H1 (cell line): Measurements from ENCODE around the gene EGLN3. TPM values are rescaled to one million over a fixed set of nuclear protein-coding genes. Genes with fewer than 3 reads are reported as not detected.

Experiments used
- CTCF ChIA-PET: fragments of 300-600 bp; sonication (Branson Sonifier 250); formaldehyde crosslinking; loops from one replicate; lab custom pipeline; 2021; ENCODE audit not compliant: partially characterized antibody; lab: Charles Lee
- POLR2A ChIA-PET: fragments of 300-600 bp; sonication (Branson Sonifier 250); formaldehyde crosslinking; loops from one replicate; lab custom pipeline; 2021; ENCODE audit warnings: inconsistent platforms; ENCODE audit not compliant: partially characterized antibody; lab: Charles Lee
- DNase-seq, 2 experiments: peaks; one replicate each; pipeline versions ENCODE4 v3.0.0 to v3.0.0-alpha.2; 2010 to 2022; ENCODE audit warnings: low spot score in 2 of 2, low read depth in 1 of 2, mixed read lengths in 1 of 2
- FAIRE-seq: peaks from 2 replicates; lab custom pipeline; 2011; peaks lifted over from hg19 to GRCh38; lab: Jason Lieb, UNC
- H2AFZ ChIP-seq: 2 replicates; pipeline ENCODE4 v1.8.1; 2012; ENCODE audit warnings: low read length, inconsistent platforms
- H2AK5ac ChIP-seq: 2 replicates; pipeline ENCODE4 v1.6.1; 2013; ENCODE audit warnings: low read depth, low read length
- H2BK120ac ChIP-seq: replicated peaks from 2 replicates; pipeline ENCODE3; 2013; ENCODE audit warnings: low read depth, low read length, inconsistent platforms
- H2BK12ac ChIP-seq: 2 replicates; pipeline ENCODE4 v1.6.1; 2013; ENCODE audit warnings: low read depth, low read length
- H2BK15ac ChIP-seq: 2 replicates; pipeline ENCODE4 v1.6.1; 2013; ENCODE audit warnings: low read length
- H2BK20ac ChIP-seq: 2 replicates; pipeline ENCODE4 v1.6.1; 2013; ENCODE audit warnings: low read length
- H2BK5ac ChIP-seq: 2 replicates; pipeline ENCODE4 v1.6.1; 2013; ENCODE audit warnings: low read depth, low read length
- H3K14ac ChIP-seq: 2 replicates; pipeline ENCODE4 v1.6.1; 2013; ENCODE audit warnings: inconsistent platforms; ENCODE audit not compliant: insufficient read length
- H3K18ac ChIP-seq: 2 replicates; pipeline ENCODE4 v1.6.1; 2013; ENCODE audit warnings: low read length; ENCODE audit errors: extremely low read depth
- H3K23ac ChIP-seq: 2 replicates; pipeline ENCODE4 v1.6.1; 2013; ENCODE audit warnings: inconsistent platforms; ENCODE audit not compliant: insufficient read length
- H3K23me2 ChIP-seq: 2 replicates; pipeline ENCODE4 v1.6.1; 2013; ENCODE audit warnings: low read depth, low read length
- H3K27ac ChIP-seq: 2 replicates; pipeline ENCODE4 v1.6.1; 2011; ENCODE audit warnings: low read depth, low read length, inconsistent platforms
- H3K27me3 ChIP-seq, 4 experiments: replicated peaks in 1 of 4; 1 replicate in 1 of 4; 2 replicates in 3 of 4; pipeline versions ENCODE4 v1.6.1 to v1.8.1; 2011 to 2013; ENCODE audit warnings: low read length in 3 of 4, mild to moderate bottlenecking in 3 of 4, inconsistent platforms in 2 of 4, mixed read lengths in 2 of 4, moderate library complexity in 1 of 4; ENCODE audit not compliant: control insufficient read depth in 3 of 4, insufficient read depth in 3 of 4; ENCODE audit errors: extremely low read depth in 1 of 4
- H3K36me3 ChIP-seq, 4 experiments: 2 replicates each; pipeline versions ENCODE4 v1.6.1 to v1.8.1; 2011 to 2013; ENCODE audit warnings: mild to moderate bottlenecking in 4 of 4, low read length in 3 of 4, moderate library complexity in 2 of 4, control low read depth in 1 of 4, inconsistent platforms in 1 of 4; ENCODE audit not compliant: insufficient read depth in 4 of 4, control insufficient read depth in 2 of 4
- H3K4ac ChIP-seq: replicated peaks from 2 replicates; pipeline ENCODE3; 2013; ENCODE audit warnings: low read length, low read depth, mixed read lengths, inconsistent platforms; ENCODE audit not compliant: insufficient read length
- H3K4me1 ChIP-seq, 4 experiments: replicated peaks in 1 of 4; 1 replicate in 1 of 4; 2 replicates in 3 of 4; pipeline versions ENCODE4 v1.6.1 to v1.8.1; 2011 to 2013; ENCODE audit warnings: low read length in 3 of 4, inconsistent platforms in 2 of 4, mixed read lengths in 1 of 4; ENCODE audit not compliant: insufficient read depth in 4 of 4, control insufficient read depth in 3 of 4
- H3K4me2 ChIP-seq, 2 experiments: 2 replicates each; pipeline versions ENCODE4 v1.6.1 to v1.8.1; 2011 to 2013; ENCODE audit warnings: low read depth in 2 of 2, low read length in 2 of 2, control low read depth in 1 of 2, inconsistent platforms in 1 of 2, mild to moderate bottlenecking in 1 of 2; ENCODE audit not compliant: insufficient read depth in 1 of 2
- H3K4me3 ChIP-seq, 4 experiments: fragments of 200-600, 300-600 bp in 1 of 4; sonication (generic), shearing (Covaris generic), sonication (Bioruptor Twin) in 1 of 4; 2 replicates each; pipeline versions ENCODE4 v1.5.1 to v1.8.1; 2011 to 2016; ENCODE audit warnings: low read length in 4 of 4, low read depth in 3 of 4, control low read depth in 2 of 4, inconsistent platforms in 2 of 4, mild to moderate bottlenecking in 2 of 4, mixed read lengths in 1 of 4, moderate library complexity in 1 of 4; ENCODE audit not compliant: insufficient read depth in 2 of 4; ENCODE audit errors: extremely low read depth in 1 of 4
- H3K56ac ChIP-seq: replicated peaks from 2 replicates; pipeline ENCODE3; 2013; ENCODE audit warnings: low read depth, mild to moderate bottlenecking, mixed read lengths, low read length, inconsistent platforms; ENCODE audit not compliant: insufficient read length
- H3K79me1 ChIP-seq: 2 replicates; pipeline ENCODE4 v1.6.1; 2013; ENCODE audit warnings: low read depth, low read length, control low read depth
- H3K79me2 ChIP-seq, 2 experiments: 2 replicates each; pipeline versions ENCODE4 v1.6.1 to v1.8.1; 2012 to 2013; ENCODE audit warnings: low read length in 2 of 2, mild to moderate bottlenecking in 2 of 2, inconsistent platforms in 1 of 2; ENCODE audit not compliant: insufficient read depth in 2 of 2, control insufficient read depth in 1 of 2
- H3K9ac ChIP-seq, 4 experiments: replicated peaks in 1 of 4; 1 replicate in 1 of 4; 2 replicates in 3 of 4; pipeline versions ENCODE4 v1.6.1 to v1.8.1; 2011 to 2013; ENCODE audit warnings: low read depth in 3 of 4, low read length in 3 of 4, control low read depth in 2 of 4, mild to moderate bottlenecking in 2 of 4, moderate library complexity in 2 of 4, inconsistent platforms in 1 of 4; ENCODE audit errors: extremely low read depth in 1 of 4
- H3K9me3 ChIP-seq, 2 experiments: 2 replicates each; pipeline versions ENCODE4 v1.6.1 to v1.8.1; 2012 to 2013; ENCODE audit warnings: mild to moderate bottlenecking in 2 of 2, moderate library complexity in 2 of 2, control low read depth in 1 of 2, inconsistent platforms in 1 of 2, low read depth in 1 of 2, low read length in 1 of 2, mixed read lengths in 1 of 2; ENCODE audit not compliant: insufficient read depth in 2 of 2
- H4K20me1 ChIP-seq, 2 experiments: replicated peaks in 1 of 2; 2 replicates each; pipeline versions ENCODE3 to v1.8.1; 2011 to 2013; ENCODE audit warnings: inconsistent platforms in 2 of 2, low read length in 2 of 2, mild to moderate bottlenecking in 1 of 2; ENCODE audit not compliant: insufficient read depth in 2 of 2, control insufficient read depth in 1 of 2
- H4K5ac ChIP-seq: 2 replicates; pipeline ENCODE4 v1.6.1; 2013; ENCODE audit warnings: low read length, low read depth, mixed read lengths, inconsistent platforms; ENCODE audit not compliant: insufficient read length
- H4K8ac ChIP-seq: 2 replicates; pipeline ENCODE4 v1.8.0; 2013; ENCODE audit warnings: mild to moderate bottlenecking, moderate library complexity, low read length, inconsistent platforms; ENCODE audit not compliant: insufficient read depth; ENCODE audit errors: extremely low read depth
- H4K91ac ChIP-seq: replicated peaks from 2 replicates; pipeline ENCODE3; 2013; ENCODE audit warnings: low read length, mixed read lengths, inconsistent platforms; ENCODE audit not compliant: insufficient read length
- CTBP2 ChIP-seq: IDR thresholded peaks from 2 replicates; pipeline ENCODE4 v1.7.0; 2011; ENCODE audit warnings: borderline replicate concordance, mild to moderate bottlenecking, moderate library complexity, mixed read lengths, low read length; ENCODE audit not compliant: insufficient read depth, insufficient read length
- WGBS, 2 experiments: shearing (Covaris generic) in 1 of 2; methylation state at CpG; one replicate each; pipeline versions ENCODE4 v1.1.6 to v1.1.7; 2013 to 2015; ENCODE audit warnings: low lambda C conversion rate in 2 of 2, mixed read lengths in 2 of 2, inconsistent platforms in 1 of 2, low coverage in 1 of 2, missing lambda C conversion rate in 1 of 2; ENCODE audit not compliant: insufficient replicate concordance in 2 of 2, insufficient coverage in 1 of 2, insufficient read length in 1 of 2; ENCODE audit errors: extremely low coverage in 1 of 2, missing lambda C conversion rate in 1 of 2; 5-methylcytosine and 5-hydroxymethylcytosine counted together
- polyA plus RNA-seq, 7 experiments: library from polyadenylated mRNA; depleted of rRNA in 3 of 7; stranded (reverse) in 5 of 7; unstranded in 2 of 7; fragments of >200 nt in 5 of 7; fragments of 200-250 nt in 2 of 7; gene quantifications; 1 replicate in 5 of 7; 2 replicates in 1 of 7; 4 replicates in 1 of 7; pipeline versions ENCODE4 v1.2.1 to v1.2.3, GENCODE V29; 2011 to 2013; ENCODE audit warnings: missing spikeins in 2 of 7, mixed read lengths in 2 of 7
- total RNA-seq: library from RNA; stranded (reverse); fragmentation: NEBNext Ultra II Directional; extraction: Animal tissue kit (Norgen Biotek cat#: 25700); gene quantifications from 2 replicates; pipeline ENCODE4 v1.2.1, GENCODE V29; 2021
- TF ChIP-seq, protein P1 (sequence below), 3 experiments: IDR thresholded peaks; 1 replicate in 2 of 3; 2 replicates in 1 of 3; pipeline versions ENCODE4 v1.5.1 to v1.6.1; 2011; ENCODE audit warnings: low read length in 3 of 3, mild to moderate bottlenecking in 3 of 3, inconsistent platforms in 2 of 3, low read depth in 1 of 3, moderate library complexity in 1 of 3; ENCODE audit not compliant: insufficient read depth in 1 of 3; ENCODE audit errors: control extremely low read depth in 1 of 3

EGLN3 gene
- total and polyA plus RNA-seq, 2 of the 8 experiments (the other 6 are each of a cell fraction or from before 2014, with no cell fraction given): 10.6 to 27.3 TPM

DNA sequence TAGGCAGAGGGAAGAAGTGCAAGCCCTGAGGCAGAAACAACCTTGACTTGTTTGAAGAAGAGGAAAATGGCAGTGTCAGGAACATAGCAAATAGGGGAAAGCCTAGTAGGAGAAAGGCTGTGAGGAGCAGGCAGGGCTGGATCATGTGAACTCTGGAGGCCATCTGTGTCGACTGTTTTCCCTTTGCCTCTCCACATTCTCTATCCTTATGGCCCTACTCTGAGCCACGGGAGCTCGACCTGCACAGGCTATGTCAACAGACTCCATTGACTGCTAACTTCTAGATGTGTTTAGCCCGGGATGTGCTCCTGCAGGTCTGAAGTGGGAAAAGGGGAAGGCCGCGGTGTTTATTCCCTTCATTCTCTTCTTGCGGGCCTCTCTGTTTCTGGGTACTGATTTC lies 35.2 kb downstream of the EGLN3 start:
- DNase-seq (no peak), FAIRE-seq (no peak)
- Histone ChIP-seq H4K20me1 (no peaks in the 10 kb centered on the region), H3K23ac (no peak overlapping the region), H3K79me2 (no peaks in the 10 kb centered on the region), H3K23me2 (no peaks in the 10 kb centered on the region), H3K27me3 (no peaks in the 10 kb centered on the region), H4K8ac (no peak overlapping the region), H3K56ac (no peak overlapping the region), H2BK20ac (no peak overlapping the region), H3K79me1 (no peaks in the 10 kb centered on the region), H4K5ac (no peak overlapping the region), H2AK5ac (no peak overlapping the region), H3K14ac (no peak overlapping the region), H3K18ac (no peak overlapping the region), H2BK15ac (no peak overlapping the region), H2AFZ (no peak overlapping the region), H3K4me2 (no peak overlapping the region), H3K27ac (no peak overlapping the region), H2BK120ac (no peak overlapping the region), H3K9ac (no peak overlapping the region), H2BK12ac (no peak overlapping the region), H3K9me3 (no peaks in the 10 kb centered on the region), H3K36me3 (no peaks in the 10 kb centered on the region; a peak in 1 of 8 replicates), H3K4me1 (peaks cover 0 to 4% (median 2%) of the 10 kb centered on the region in 4 experiments; a peak in 4 of 7 replicates), H3K4ac (no peak overlapping the region), H2BK5ac (no peak overlapping the region), H4K91ac (no peak overlapping the region), H3K4me3 (no peak overlapping the region)
- 92% methylated on average over 7 of the region's 7 CpGs; no CpG with 5 or more reads in 1 of the 2 experiments for WGBS, 2 experiments
- POLR2A ChIA-PET: interaction anchor here (0.6 kb wide), 1 partner anchor 1803 kb away, joined by 4 read pairs; no protein-coding TSS in a partner anchor
- CTCF ChIA-PET: interaction anchor here (1.3 to 1.7 kb wide), 2 partner anchors 17 to 19 kb away, joined by 3 to 4 read pairs; no protein-coding TSS in a partner anchor
- TF ChIP-seq, protein P1, sequence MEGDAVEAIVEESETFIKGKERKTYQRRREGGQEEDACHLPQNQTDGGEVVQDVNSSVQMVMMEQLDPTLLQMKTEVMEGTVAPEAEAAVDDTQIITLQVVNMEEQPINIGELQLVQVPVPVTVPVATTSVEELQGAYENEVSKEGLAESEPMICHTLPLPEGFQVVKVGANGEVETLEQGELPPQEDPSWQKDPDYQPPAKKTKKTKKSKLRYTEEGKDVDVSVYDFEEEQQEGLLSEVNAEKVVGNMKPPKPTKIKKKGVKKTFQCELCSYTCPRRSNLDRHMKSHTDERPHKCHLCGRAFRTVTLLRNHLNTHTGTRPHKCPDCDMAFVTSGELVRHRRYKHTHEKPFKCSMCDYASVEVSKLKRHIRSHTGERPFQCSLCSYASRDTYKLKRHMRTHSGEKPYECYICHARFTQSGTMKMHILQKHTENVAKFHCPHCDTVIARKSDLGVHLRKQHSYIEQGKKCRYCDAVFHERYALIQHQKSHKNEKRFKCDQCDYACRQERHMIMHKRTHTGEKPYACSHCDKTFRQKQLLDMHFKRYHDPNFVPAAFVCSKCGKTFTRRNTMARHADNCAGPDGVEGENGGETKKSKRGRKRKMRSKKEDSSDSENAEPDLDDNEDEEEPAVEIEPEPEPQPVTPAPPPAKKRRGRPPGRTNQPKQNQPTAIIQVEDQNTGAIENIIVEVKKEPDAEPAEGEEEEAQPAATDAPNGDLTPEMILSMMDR (IDR thresholded peaks at IDR 0.05; ENCODE audit: control extremely low read depth in 1 of 3, insufficient read depth in 1 of 3, low read depth in 1 of 3, low read length in 3 of 3): no peak
- no peak for TF ChIP-seq CTBP2
